NCI-H460 (cell line): ENCODE data around the gene COG1. TPM values are rescaled to one million over a fixed set of nuclear protein-coding genes. Genes with fewer than 3 reads are reported as not detected.

Source experiments
- total RNA-seq: library from RNA; depleted of rRNA; stranded (reverse); fragments of >200 nt; shearing (Covaris generic); gene quantifications from 2 replicates; pipeline ENCODE4 v1.2.3, GENCODE V29; 2014; rRNA removed

COG1 gene
- total RNA-seq, 1 experiment from 2014 or later, result 23.8 TPM

Other genes starting within 250 kb of the COG1 start
- gene SLC39A11, start 100.4 kb upstream of the COG1 start, total RNA-seq, result 11.5 and 14.5 TPM in 2 replicates
- gene SSTR2, start 28.0 kb upstream of the COG1 start, total RNA-seq, result 0.02 TPM in 1 of 2 replicates, not detected in the other
- gene CPSF4L, start 68.8 kb downstream of the COG1 start, total RNA-seq, result not detected in 2 replicates
- 49.3 and 50.9 TPM in 2 replicates for gene CDC42EP4, start 118.9 kb downstream of the COG1 start, total RNA-seq